ENCODE results near the gene FAM163A.

GRCh38 chr1:179865377-179865776 is 122.3 kb downstream of the FAM163A start:
- TF ChIP-seq CTCF (IDR thresholded peaks at IDR 0.05; ENCODE audit: low read length) = no peak
- no peak for TF ChIP-seq EZH2 (IDR thresholded peaks at IDR 0.05; ENCODE audit: borderline replicate concordance, low read length)
